ENCODE results near the gene KANTR. TPM values are rescaled to one million over a fixed set of nuclear protein-coding genes. Genes with fewer than 3 reads are reported as not detected.

The KANTR gene
- total RNA-seq, 1 experiment from 2014 or later, result 7.5 TPM

GRCh38 chrX:53125506-53125905 lies 31.6 kb downstream of the KANTR start:
- TF ChIP-seq MAX (IDR thresholded peaks at IDR 0.05) (no peak), CBX3 (IDR thresholded peaks at IDR 0.05; ENCODE audit: low read depth) (no peak), ATF3 (IDR thresholded peaks at IDR 0.05) (no peak), ZNF274 (IDR thresholded peaks at IDR 0.05; ENCODE audit: low read depth, low read length) (no peak), JUND (IDR thresholded peaks at IDR 0.05) (no peak), EZH2 (IDR thresholded peaks at IDR 0.05) (no peak), ZBTB33 (IDR thresholded peaks at IDR 0.05; ENCODE audit: extremely low read depth, insufficient replicate concordance, low read length) (no peak), SIN3A (IDR thresholded peaks at IDR 0.05; ENCODE audit: low read depth) (no peak)
- no TSS peak for BruUV-seq (replicated peaks)

GRCh38 chrX:53126377-53126776 lies 32.4 kb downstream of the KANTR start:
- H3K36me3 ChIP-seq (ENCODE audit: control insufficient read depth in 1 of 2, insufficient read depth in 2 of 2, low read length in 2 of 2), result no peaks in the 10 kb centered on the region
- no peak overlapping the region for H3K4me3 ChIP-seq (replicated peaks in 1 of 2; ENCODE audit: low read depth in 1 of 2, low read length in 2 of 2)
- ATAC-seq, result no peak
- no peaks in the 10 kb centered on the region for H3K9me2 ChIP-seq (ENCODE audit: insufficient read depth)
- no TSS peak for BruUV-seq (replicated peaks)
- H3K4me2 ChIP-seq (ENCODE audit: low read length), result no peak overlapping the region
- H2AFZ ChIP-seq (ENCODE audit: low read depth, low read length, poor library complexity, severe bottlenecking), result no peak overlapping the region
- H4K20me1 ChIP-seq (ENCODE audit: insufficient read depth), result no peaks in the 10 kb centered on the region
- ChIA-PET RAD21 (ENCODE audit: low non-redundant PET in 1 of 2, low total read pairs in 2 of 2, uncharacterized antibody in 2 of 2, unreplicated experiment in 2 of 2) (no interaction called here), POLR2A (no interaction called here), CTCF (no interaction called here)
- no peaks in the 10 kb centered on the region for H3K4me1 ChIP-seq (ENCODE audit: control insufficient read depth in 1 of 2, insufficient read depth in 2 of 2, low read length in 2 of 2)
- DNase-seq (ENCODE audit: low read depth, low spot score), result no peak
- H3K79me2 ChIP-seq (ENCODE audit: insufficient read depth, low read length), result no peaks in the 10 kb centered on the region
- no peaks in the 10 kb centered on the region for H3K27me3 ChIP-seq (ENCODE audit: insufficient read depth, low read length)
- H3K9ac ChIP-seq (ENCODE audit: low read length), result no peak overlapping the region
- H3K27ac ChIP-seq (ENCODE audit: low read depth, low read length), result no peak overlapping the region
- intact Hi-C loops (cut with micrococcal nuclease), result no loop called here
- no peaks in the 10 kb centered on the region for H3K9me3 ChIP-seq (ENCODE audit: control insufficient read depth in 1 of 2, insufficient read depth in 1 of 2, low read depth in 1 of 2, low read length in 2 of 2)
- TF ChIP-seq REST (IDR thresholded peaks at IDR 0.05; ENCODE audit: low read depth), result no peak
- TF ChIP-seq ZBTB33 (IDR thresholded peaks at IDR 0.05; ENCODE audit: extremely low read depth, insufficient replicate concordance, low read length), result no peak
- TF ChIP-seq TCF7L2 (IDR thresholded peaks at IDR 0.05; ENCODE audit: borderline replicate concordance, extremely low read depth, insufficient read depth, insufficient read length), result no peak
- TF ChIP-seq EZH2phosphoT487 (IDR thresholded peaks at IDR 0.05; ENCODE audit: borderline replicate concordance), result no peak
- no peak for TF ChIP-seq CEBPB (IDR thresholded peaks at IDR 0.05; ENCODE audit: low read depth)
- no peak for TF ChIP-seq POLR2A (IDR thresholded peaks at IDR 0.05; ENCODE audit: borderline replicate concordance, extremely low read depth, insufficient read depth, insufficient read length)

More at GRCh38 chrX:53125506-53125905, 31.6 kb downstream of the KANTR start:
- H3K27me3 ChIP-seq (ENCODE audit: insufficient read depth, low read length), result no peaks in the 10 kb centered on the region
- H3K9me3 ChIP-seq (ENCODE audit: control insufficient read depth in 1 of 2, insufficient read depth in 1 of 2, low read depth in 1 of 2, low read length in 2 of 2), result no peaks in the 10 kb centered on the region
- no peaks in the 10 kb centered on the region for H3K4me1 ChIP-seq (ENCODE audit: control insufficient read depth in 1 of 2, insufficient read depth in 2 of 2, low read length in 2 of 2)
- no peak overlapping the region for H3K27ac ChIP-seq (ENCODE audit: low read depth, low read length)
- H3K4me3 ChIP-seq (replicated peaks in 1 of 2; ENCODE audit: low read depth in 1 of 2, low read length in 2 of 2), result no peak overlapping the region
- intact Hi-C loops (cut with micrococcal nuclease), result no loop called here
- H3K4me2 ChIP-seq (ENCODE audit: low read length), result no peak overlapping the region
- H2AFZ ChIP-seq (ENCODE audit: low read depth, low read length, poor library complexity, severe bottlenecking), result no peak overlapping the region
- no peak for ATAC-seq
- no peak overlapping the region for H3K9ac ChIP-seq (ENCODE audit: low read length)
- no peaks in the 10 kb centered on the region for H3K9me2 ChIP-seq (ENCODE audit: insufficient read depth)
- ChIA-PET POLR2A (no interaction called here), RAD21 (ENCODE audit: low non-redundant PET in 1 of 2, low total read pairs in 2 of 2, uncharacterized antibody in 2 of 2, unreplicated experiment in 2 of 2) (no interaction called here), CTCF (no interaction called here)
- no peaks in the 10 kb centered on the region for H3K36me3 ChIP-seq (ENCODE audit: control insufficient read depth in 1 of 2, insufficient read depth in 2 of 2, low read length in 2 of 2)
- no peak for DNase-seq (ENCODE audit: low read depth, low spot score)
- no peaks in the 10 kb centered on the region for H4K20me1 ChIP-seq (ENCODE audit: insufficient read depth)
- no peaks in the 10 kb centered on the region for H3K79me2 ChIP-seq (ENCODE audit: insufficient read depth, low read length)
